A673 (cell line): ENCODE results near the gene SPP2. TPM values are rescaled to one million over a fixed set of nuclear protein-coding genes. Genes with fewer than 3 reads are reported as not detected.
A peak's percentile ranks its signal among the peaks of the same experiment; 100 is the strongest.

ENCODE experiments used
- BruUV-seq: library from RNA; stranded (reverse); fragments of 400-500 nt; replicated peaks from 2 replicates; lab custom pipeline; 2021; lab: Mats Ljungman, UMichigan
- CTCF ChIA-PET: fragments of 300-600 bp; sonication (Branson Sonifier 250); formaldehyde crosslinking; loops from one replicate; lab custom pipeline; 2022; ENCODE audit warnings: antibody characterized with exemption; lab: Charles Lee
- POLR2A ChIA-PET: fragments of 300-600 bp; sonication (Branson Sonifier 250); formaldehyde crosslinking; loops from one replicate; lab custom pipeline; 2022; ENCODE audit warnings: antibody characterized with exemption; ENCODE audit not compliant: low non-redundant PET; lab: Charles Lee
- DNase-seq: peaks from one replicate; pipeline ENCODE4 v3.0.0-alpha.2; 2015; ENCODE audit warnings: low spot score
- H3K27ac ChIP-seq: fragments of 200-600 bp; sonication (generic); 2 replicates; pipeline ENCODE4 v1.5.1; 2016; ENCODE audit warnings: mixed run types, low read depth, mild to moderate bottlenecking, mixed read lengths, antibody characterized with exemption, low read length; ENCODE audit not compliant: poor library complexity, severe bottlenecking
- H3K27me3 ChIP-seq: fragments of 200-600 bp; sonication (generic); replicated peaks from 2 replicates; pipeline ENCODE4 v1.6.1; 2017; ENCODE audit warnings: mixed run types, low read depth, mild to moderate bottlenecking, mixed read lengths, antibody characterized with exemption, low read length; ENCODE audit not compliant: insufficient read depth, poor library complexity
- H3K36me3 ChIP-seq: fragments of 200-600 bp; sonication (generic); 2 replicates; pipeline ENCODE4 v1.6.1; 2016; ENCODE audit warnings: mixed run types, mild to moderate bottlenecking, mixed read lengths, antibody characterized with exemption, low read length; ENCODE audit not compliant: insufficient read depth, poor library complexity, severe bottlenecking
- H3K4me1 ChIP-seq: fragments of 200-600 bp; sonication (generic); 2 replicates; pipeline ENCODE4 v1.6.1; 2017; ENCODE audit warnings: mixed run types, mild to moderate bottlenecking, mixed read lengths, antibody characterized with exemption, low read length; ENCODE audit not compliant: insufficient read depth, poor library complexity, severe bottlenecking
- H3K4me3 ChIP-seq: fragments of 200-600 bp; sonication (generic); 2 replicates; pipeline ENCODE4 v1.5.1; 2016; ENCODE audit warnings: low read depth, mixed run types, mild to moderate bottlenecking, mixed read lengths, low read length; ENCODE audit not compliant: poor library complexity, severe bottlenecking
- H3K9me3 ChIP-seq: fragments of 200-600 bp; sonication (generic); 2 replicates; pipeline ENCODE4 v1.6.1; 2016; ENCODE audit warnings: mixed run types, low read depth, mild to moderate bottlenecking, mixed read lengths, antibody characterized with exemption, low read length; ENCODE audit not compliant: poor library complexity, severe bottlenecking
- EZH2 ChIP-seq: fragments of 200-600 bp; sonication (generic); IDR thresholded peaks from 2 replicates; pipeline ENCODE4 v1.6.1; 2017; ENCODE audit warnings: borderline replicate concordance, low read depth, mild to moderate bottlenecking, mixed read lengths, antibody characterized with exemption, low read length; ENCODE audit not compliant: poor library complexity, severe bottlenecking
- intact Hi-C: fragments of 100-400 bp; cut with micrococcal nuclease; formaldehyde crosslinking; loops from one replicate; pipeline ENCODE4 v1.10.0; 2022; ENCODE audit not compliant: unreplicated experiment
- total RNA-seq: library from RNA; stranded (reverse); gene quantifications from 2 replicates; pipeline ENCODE4 v1.2.3, GENCODE V29; 2021
- TF ChIP-seq, protein P1 (sequence below): fragments of 300-800, 200-600 bp; sonication (generic); conservative IDR thresholded peaks from 2 replicates; pipeline ENCODE4 v1.5.1; 2017; ENCODE audit warnings: low read depth, mild to moderate bottlenecking, antibody characterized with exemption, low read length, moderate library complexity, mixed read lengths

SPP2 gene
- total RNA-seq, 1 experiment from 2014 or later = not detected

DNA sequence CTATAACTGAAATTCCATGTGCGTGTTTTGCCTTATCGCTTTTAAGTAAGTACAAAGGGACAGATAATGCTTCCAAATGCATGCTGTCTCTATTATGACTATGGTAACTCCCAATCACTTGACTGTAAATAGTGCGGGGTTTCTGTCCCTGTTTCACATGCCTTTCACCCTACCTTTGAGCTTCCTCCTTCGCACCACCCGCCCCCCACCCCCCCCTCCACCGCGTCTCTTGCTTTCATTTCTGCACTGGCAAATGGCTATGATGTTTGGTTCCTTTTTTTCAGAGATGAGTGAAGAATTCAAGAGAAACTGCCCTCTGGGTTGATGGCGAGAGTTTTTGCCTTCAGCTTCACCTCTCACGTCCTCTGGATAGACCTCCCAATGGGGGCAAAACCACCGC, 25.0 kb upstream of the SPP2 start:
- H3K27me3 ChIP-seq = peaks cover 24% of the 10 kb centered on the region
- no peaks in the 10 kb centered on the region for H3K9me3 ChIP-seq
- H3K4me1 ChIP-seq = peaks cover 5% of the 10 kb centered on the region
- H3K27ac ChIP-seq = no peak overlapping the region
- ChIA-PET POLR2A (no interaction called here), CTCF (no interaction called here)
- intact Hi-C loops = no loop called here
- no peak overlapping the region for H3K4me3 ChIP-seq
- H3K36me3 ChIP-seq = no peaks in the 10 kb centered on the region
- no peak for TF ChIP-seq EZH2
- TF ChIP-seq, protein P1, sequence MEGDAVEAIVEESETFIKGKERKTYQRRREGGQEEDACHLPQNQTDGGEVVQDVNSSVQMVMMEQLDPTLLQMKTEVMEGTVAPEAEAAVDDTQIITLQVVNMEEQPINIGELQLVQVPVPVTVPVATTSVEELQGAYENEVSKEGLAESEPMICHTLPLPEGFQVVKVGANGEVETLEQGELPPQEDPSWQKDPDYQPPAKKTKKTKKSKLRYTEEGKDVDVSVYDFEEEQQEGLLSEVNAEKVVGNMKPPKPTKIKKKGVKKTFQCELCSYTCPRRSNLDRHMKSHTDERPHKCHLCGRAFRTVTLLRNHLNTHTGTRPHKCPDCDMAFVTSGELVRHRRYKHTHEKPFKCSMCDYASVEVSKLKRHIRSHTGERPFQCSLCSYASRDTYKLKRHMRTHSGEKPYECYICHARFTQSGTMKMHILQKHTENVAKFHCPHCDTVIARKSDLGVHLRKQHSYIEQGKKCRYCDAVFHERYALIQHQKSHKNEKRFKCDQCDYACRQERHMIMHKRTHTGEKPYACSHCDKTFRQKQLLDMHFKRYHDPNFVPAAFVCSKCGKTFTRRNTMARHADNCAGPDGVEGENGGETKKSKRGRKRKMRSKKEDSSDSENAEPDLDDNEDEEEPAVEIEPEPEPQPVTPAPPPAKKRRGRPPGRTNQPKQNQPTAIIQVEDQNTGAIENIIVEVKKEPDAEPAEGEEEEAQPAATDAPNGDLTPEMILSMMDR = no peak
- BruUV-seq = no TSS peak
- DNase-seq = no peak

DNA sequence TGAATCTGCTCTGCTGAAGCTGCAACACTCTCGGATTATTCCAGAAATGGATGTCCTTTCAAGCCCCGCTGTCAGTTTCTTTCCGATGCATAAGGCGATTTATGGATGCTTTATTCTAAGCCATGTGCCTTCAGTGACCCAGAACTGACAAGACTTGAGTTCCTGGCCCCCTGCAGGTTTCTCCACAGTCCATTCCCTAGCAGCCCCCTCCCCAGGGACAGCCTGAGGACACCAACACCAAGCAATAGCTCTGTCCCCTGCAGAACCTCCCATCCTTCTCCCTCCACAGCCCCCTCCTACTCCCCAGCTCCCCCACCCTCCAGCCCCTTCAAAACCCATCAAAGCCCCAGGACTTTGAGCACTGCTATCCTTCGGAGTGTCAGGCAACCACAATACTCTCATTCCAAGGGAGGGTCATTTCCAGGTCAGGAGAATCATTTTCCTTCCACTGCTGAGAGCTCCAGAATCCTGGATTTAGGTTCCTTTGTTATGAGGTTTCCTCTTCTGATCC, 24.6 kb upstream of the SPP2 start:
- ChIA-PET CTCF (no interaction called here), POLR2A (no interaction called here)
- H3K36me3 ChIP-seq = no peaks in the 10 kb centered on the region
- peaks cover 24% of the 10 kb centered on the region for H3K27me3 ChIP-seq
- BruUV-seq = no TSS peak
- no peak overlapping the region for H3K27ac ChIP-seq
- no peak for TF ChIP-seq EZH2
- TF ChIP-seq, protein P1 = no peak
- no peaks in the 10 kb centered on the region for H3K9me3 ChIP-seq
- DNase-seq = peak; percentile 7
- no peak overlapping the region for H3K4me3 ChIP-seq
- peaks cover 8% of the 10 kb centered on the region for H3K4me1 ChIP-seq
- intact Hi-C loops = no loop called here

DNA sequence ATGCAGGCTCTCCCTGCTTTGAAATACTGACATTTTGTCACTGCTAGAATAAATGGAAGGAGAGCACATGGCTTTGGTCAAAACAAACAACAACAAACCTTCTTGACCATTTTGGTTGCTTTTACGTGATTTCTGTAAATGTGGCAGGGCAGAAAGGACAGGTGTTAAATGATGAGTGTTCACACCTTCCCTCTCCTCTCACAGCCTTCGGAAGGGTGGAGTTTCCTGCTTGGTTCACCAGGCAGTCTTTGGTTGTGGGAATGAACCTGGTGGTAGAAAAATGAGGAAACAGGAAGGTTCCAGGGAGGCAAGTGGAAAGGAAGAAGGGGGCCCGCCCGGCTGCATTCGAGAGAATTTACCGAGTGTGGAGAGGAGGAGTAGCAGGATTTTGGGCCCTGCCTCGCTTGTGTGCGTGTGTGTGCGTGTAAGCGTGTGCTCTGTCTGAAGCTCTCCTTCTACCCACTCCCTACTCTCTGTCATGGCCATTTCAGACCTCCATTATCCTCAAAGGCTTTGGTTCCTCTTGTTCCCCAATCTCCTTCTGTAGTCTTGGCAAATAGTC, 23.7 kb upstream of the SPP2 start:
- intact Hi-C loops = no loop called here
- BruUV-seq = no TSS peak
- DNase-seq = no peak
- Histone ChIP-seq H3K9me3 (no peaks in the 10 kb centered on the region), H3K4me3 (no peak overlapping the region), H3K4me1 (peaks cover 8% of the 10 kb centered on the region), H3K36me3 (no peaks in the 10 kb centered on the region), H3K27me3 (peaks cover 24% of the 10 kb centered on the region), H3K27ac (no peak overlapping the region)
- TF ChIP-seq, protein P1 = no peak
- no peak for TF ChIP-seq EZH2
- CTCF ChIA-PET = no interaction called here
- POLR2A ChIA-PET = no interaction called here
